NOMO-1 (cell line): Measurements from ENCODE around the gene KDR.

Experiments used
- DNase-seq, 2 experiments: peaks; one replicate each; lab custom pipeline; 2025; ENCODE audit not compliant: unreplicated experiment in 2 of 2; lab: John Stamatoyannopoulos, UW

KDR gene

DNA sequence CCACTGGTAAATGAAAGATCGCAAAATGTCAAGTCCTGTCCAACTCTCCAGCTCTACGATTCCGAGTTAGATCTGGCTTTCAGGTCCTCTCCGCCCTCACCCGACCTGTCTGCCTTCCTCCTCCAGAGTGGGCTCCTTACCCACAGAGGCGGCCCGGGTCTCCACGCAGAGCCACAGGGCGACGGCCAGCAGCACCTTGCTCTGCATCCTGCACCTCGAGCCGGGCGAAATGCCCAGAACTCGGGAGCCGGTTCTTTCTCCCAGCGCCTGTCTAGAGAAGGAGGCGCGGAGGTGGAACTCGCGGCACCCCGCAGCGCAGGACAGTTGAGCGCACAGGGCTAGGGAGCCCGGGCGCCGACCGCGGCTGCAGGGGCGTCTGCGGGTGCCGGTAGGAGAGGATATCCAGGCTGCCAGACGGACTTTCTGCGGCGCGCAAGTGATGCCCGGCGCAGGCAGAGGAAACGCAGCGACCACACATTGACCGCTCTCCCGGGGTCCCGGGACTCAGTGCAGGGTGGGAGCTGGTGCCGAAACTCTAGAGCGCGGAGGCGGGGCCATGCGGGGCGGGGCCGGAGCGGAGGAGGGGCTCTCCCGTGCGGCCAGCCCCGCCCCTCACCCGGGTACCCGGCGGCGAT, at the start of gene KDR:
KDR (minus strand) TSS at position 509 of the 635 bp plus-strand sequence; CDS start at position 207, 302 bp downstream.
- no peak for DNase-seq

DNA sequence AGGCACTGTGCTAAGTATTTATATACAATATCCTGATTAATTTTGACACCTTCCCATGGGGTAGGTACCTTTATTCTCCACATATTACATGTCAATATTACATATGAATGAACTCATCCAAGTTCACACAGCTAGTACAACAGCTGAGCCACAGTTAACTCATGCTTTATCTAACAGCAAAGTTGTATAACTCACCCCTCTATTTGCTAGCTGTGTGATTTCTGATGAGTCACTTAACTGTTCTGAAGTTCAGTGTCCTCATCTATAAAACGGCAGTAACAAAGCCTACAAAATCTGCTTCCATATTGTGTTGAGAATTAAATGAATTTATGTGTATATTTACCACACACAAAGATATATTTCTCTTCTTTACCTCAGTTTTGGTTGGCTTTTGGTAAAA, 48.2 kb upstream of the KDR start:
- no peak for DNase-seq

DNA sequence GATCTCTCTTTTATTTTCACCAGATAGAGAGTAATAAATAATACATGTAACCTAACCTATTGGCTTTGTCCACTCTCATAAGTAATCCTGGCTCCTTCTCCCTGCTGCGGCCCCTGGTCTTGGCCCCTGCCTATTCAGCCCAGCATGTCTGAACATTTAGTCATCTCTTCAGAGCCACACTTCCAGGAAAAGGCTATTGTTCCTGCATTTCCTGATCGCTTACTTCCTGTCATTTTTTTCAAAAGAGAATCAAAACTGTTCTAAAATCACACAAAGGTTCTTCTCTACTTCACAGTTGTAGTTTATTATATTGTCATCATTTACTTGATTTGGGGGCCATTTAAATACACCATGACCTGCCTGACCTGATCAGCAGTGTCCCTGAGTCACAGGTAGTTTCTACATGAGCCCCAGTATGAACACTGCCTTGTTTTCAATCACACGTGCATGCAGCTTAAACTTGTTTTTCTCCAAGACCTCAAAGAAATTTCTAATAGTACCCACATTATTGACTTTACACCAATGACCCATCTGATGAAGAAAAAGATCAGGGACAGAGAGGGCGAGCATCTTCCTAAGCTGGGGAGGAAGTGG, 47.4 kb upstream of the KDR start:
- no peak for DNase-seq

DNA sequence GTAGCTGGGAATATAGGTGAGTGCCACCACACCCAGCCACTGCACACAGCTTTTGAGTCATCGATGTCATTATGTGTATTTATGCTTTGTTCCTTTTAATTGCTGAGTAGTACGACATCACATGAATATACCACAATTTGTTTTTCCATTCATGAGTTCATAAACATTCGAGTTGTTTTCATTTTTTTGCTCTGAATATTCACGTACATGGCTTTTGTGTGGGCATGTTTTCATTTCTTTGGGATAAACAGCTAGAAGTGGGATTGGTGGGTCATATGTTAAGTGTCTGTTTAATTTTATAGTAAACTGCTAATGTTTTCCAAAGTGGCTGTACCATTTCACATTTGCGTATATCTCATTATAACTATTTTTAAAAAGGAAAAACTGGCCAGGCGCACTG, 45.1 kb upstream of the KDR start:
- no peak for DNase-seq

DNA sequence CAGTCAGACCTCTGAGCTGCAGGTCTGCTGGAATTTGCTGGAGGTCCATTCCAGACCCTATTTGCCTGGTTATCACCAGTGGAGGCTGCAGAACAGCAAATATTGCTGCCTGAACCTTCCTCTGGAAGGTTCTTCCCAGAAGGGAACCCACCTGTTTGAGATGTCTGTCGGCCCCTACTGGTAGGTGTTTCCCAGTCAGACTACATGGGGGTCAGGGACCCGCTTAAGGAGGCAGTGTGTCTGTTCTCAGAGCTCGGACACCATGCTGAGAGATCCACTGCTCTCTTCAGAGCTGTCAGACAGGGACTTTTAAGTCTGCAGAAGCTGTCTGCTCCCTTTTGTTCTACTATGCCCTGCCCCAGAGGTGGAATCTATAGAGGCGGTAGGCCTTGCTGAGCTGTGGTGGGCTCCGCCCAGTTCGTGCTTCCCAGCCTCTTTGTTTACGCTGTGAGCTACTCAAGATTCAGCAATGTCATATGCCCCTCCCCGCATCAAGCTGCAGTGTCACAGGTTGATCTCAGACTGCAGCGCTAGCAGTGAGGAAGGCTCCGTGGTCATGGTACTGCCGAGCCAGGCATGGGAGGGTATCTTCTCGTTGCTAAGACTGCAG, 44.1 kb upstream of the KDR start:
- no peak for DNase-seq

DNA sequence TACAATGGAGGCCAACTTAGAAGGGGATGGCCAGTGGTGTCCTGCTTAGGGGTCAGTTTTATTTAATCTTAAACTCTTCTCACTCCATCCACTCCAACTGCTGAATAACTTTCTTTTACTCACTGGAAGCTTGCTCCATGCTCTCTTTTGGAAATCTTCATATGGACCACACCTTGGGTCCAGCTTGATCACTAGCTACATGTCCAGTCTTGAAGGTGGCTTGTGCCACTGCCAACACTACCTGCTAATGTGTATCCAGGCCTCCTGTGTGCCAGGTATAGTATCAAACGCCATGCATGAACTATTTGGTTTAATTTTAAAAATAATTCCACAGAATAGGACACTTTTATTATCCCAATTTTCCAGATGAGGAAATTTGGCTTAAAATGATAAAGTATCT, 37.0 kb upstream of the KDR start:
- no peak for DNase-seq

DNA sequence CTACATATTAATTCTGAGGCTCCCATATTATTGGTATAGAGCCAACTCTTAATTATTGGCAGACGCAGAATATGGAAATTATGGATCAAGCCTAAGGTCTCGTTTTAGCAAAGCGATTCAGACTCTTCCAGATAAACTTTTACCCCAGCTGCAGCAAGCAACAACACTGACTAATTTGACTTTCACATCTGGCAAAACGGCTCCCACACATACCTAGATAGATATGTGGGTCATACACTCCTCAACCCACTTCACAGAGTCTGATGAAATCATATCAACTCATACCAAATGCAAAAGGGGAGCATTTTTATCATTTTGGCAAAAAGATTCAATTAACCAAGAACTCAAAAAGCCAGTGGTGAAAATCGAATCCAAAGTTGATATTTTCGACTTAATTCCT, 36.3 kb upstream of the KDR start:
- no peak for DNase-seq

DNA sequence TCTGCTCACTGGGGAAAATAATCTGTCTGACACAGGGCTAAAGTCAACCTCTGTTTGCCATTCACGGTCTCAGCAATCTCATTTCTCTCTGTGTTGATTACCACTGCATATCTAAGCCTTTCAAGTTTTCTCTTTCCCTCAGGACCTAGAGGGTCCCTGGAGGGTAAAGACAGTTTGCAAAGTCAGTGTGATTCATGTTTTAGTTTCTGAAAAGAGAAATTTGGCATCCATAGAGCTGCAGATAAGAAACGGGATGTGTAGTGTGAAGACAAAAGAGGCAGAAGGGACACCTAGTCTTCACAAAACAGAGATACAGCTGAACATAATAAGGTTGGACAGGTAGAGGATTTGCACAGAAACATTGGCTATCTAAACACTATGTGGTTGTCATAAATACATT, 34.5 kb upstream of the KDR start:
- DNase-seq = no peak

DNA sequence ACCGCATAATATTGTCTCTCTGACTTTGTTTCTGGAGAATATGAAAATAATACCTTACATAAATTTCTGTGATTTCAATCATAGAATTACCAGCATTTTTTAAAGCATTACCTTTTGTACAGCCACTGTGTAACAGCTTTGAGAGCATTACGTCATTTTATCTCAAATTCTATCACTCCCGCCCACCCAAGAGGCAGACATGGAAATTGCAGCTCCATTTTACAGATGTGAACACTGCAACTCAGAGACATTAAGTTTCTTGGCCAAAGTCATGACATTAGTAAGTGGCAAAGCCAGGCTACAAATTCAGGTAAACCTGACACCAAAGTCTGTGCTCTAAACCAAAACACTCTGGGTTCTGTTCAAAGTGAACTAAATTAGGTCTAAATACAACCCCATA, 33.6 kb upstream of the KDR start:
- DNase-seq = no peak

DNA sequence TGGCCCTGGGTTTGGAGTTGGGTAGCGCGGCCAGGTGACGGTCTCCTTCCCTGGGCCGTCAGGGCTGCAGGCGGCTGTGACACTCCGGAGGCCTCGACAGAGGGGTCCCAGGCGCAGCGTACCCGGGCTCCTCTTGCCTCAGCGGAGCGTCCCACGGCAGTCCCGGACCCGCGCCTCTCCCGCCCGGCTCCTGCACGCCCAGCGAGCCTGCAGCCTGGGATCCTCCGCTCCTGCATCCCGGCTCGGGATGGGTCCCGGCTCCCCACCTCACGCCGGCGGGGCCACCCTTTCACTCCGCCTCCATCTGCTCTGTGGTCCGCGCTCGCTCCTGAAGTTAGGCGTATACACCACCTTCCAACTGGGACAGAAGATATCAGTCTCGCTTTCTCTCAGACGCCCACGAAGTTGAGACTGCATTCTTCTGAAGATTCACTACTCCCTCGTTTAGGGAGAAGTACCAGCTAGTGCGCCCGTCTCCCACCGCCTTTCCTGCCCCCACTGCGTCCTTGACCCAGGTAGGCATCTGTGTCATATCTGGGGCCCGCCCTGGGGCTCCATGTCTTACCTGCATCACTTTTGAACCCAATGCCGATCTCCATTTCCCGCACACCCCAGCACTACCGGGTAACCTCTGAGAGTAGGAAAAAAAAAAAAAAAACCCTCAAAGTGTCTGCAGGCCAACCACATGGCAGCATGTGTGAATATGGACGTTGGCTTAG, 32.3 kb upstream of the KDR start:
- DNase-seq = no peak

DNA sequence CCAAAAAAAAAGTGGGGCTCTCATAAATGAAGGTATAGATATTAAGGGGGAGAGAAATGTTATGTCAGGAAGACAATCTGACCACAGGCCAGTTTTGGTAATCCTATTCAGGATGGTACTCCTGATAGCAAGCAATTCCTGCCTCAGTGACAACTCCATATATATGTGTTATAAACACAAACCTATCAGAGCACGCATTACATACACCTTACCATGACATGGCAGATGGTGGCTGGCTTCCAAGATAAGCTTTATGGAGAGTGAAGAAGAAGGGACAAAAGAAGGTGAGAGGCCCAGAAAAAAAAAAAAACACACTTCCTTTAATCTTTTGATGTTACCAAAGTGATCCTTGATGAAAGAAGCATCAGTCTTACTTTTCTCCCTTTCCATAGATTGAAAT, 29.5 kb upstream of the KDR start:
- no peak for DNase-seq

DNA sequence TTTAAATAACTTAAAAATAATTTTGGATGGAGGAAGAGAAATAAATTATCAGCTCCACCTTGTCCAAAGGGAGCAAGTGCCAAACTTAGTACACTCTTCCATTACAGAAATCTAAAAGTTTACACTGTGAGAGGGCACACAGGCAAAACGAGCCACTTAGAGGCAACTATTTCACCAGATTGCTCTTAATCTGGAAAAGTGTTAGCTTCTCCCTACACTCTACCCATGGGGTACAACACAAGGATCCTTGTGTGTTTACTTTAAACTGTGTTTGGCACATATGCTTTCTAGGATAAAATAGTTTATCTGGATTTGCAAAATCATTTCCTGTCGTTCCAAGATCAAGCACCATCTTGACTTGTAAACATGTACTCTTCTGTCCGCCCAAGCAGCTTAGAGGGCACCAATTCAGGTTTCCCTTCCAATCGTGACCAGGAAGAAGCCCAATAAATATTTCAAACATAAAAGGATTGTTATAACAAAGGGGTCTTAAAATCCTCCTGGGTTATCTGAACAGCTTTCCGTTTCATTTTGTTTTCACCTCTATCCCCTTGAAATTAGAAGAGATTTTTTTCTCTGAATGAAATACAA, 29.0 kb upstream of the KDR start:
- DNase-seq = no peak

DNA sequence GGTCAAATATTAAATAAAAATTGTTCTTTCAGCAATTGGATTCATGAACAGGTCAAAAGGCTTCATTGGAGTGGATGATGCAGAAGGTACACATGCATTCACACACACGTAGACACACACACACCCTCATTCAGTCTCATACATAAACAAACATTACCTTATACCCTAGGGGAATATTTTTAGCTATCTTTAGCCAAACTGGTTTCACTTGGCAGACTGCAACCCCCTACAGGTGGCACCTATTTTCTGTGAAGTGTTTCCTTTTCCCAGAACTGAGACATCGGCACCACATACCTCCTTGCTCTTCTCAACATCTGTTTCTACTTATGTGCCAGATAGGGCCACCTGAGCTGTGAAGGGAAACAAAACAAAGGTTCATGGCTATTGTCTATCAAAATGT, 18.5 kb upstream of the KDR start:
- no peak for DNase-seq

DNA sequence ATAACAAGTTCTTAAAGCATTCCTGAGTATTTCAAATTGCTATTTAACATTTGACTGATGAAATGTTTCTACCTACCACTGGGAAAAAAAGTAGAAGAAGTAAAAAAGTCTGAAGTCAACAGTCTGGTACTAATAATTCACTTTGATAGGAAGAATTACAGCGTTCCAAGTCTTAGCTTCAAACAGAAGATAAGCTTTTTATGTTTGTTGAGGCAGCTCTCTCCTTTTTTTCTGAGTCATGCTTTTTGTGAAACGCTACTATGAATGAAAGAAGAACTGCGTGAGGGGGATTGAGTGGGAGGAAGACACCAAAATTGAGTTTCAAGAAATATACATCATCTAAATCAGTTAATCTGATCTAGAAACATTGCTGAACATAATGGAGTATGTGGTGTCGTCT, 13.0 kb upstream of the KDR start:
- no peak for DNase-seq

DNA sequence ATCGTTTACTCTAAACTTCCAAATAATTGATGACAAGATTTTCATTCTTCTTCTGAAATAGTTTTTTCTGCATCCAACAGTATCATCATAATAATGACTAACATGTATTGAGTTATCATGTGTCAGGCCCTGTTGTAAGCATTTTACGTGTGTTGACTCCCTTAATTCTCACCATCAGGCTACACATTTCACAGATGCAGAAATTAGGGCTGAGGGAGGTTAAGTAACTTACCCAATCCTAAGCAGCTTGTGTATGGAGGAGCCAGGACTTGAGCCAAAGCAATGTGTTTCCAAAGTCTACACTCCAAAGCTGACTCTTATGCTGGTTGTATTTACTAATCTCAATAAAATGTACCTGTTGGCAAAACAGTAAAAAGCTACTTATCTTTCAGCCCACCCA, 11.2 kb upstream of the KDR start:
- DNase-seq = no peak

DNA sequence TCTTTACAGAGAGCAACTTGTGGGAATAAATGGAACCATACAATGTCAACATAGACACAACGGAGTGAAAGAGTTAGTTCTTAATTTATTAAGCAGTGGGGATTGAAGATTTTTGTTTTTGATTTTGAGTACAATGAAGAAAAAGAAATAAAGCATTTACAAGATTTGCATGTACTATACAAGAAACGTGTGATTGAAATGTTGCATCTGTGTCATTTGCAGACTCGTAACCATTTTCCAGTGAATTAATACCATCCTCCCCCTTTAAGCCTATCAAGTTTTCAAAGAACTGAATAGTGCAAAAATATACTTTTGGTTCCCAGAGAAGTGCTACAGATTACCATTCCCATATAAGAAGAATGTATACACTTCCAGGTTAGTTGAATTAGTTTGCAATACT, 8.6 kb upstream of the KDR start:
- no peak for DNase-seq

DNA sequence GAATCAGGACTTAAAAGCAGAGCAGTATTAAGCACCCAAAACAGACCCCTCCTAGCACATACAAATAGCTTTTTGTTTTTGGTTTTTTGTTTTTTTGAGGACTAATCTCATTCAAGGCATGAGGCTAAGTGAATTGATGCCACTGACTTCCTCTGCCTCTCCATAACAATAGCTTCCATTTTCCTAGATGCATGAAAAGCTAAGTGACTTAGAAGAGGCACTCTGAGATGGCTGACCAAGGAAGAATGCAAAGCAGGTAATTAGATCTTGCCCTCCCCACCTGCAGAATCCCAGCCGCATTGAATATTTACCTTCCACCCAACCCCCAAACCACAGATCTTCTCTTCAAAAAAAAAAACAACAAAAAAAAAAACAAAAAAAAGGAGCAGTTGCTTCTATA, 7.4 kb upstream of the KDR start:
- no peak for DNase-seq

DNA sequence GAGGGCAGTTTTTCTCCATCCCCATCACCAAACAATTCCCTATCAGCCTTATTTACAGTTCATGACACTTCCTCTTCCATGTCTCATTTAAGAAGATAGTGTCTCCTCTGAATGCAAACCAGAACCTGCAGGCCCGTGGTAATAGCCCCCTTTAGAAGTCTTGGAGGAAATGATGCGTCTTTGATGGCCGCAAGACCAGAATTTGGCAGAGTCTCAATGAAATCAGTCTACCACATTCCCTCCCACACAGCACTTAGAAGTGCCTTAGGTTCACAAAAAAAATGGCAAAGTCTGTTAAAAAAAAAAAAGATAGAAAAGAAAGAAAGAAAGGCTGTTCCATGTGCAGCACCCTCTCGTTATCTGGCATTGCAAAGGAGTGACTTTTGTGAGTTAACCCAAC, 2.1 kb upstream of the KDR start:
- no peak for DNase-seq

DNA sequence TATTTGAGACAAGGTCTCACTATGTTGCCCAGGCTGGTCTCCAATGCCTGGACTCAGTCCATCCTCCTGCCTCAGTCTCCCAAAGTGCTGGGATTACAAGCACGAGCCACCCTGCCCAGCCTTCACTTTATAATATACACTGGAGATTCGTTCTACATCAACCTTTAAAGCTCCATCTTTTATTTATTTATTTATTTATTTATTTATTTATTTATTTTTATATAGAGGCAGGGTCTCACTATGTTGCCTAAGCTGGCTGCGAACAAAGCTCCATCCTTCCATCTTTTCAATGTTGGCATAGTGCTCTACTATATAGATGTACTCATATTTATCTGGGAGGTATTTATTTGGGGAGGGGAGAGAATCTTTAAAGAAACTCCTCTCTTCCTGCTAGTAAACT, 1.7 kb upstream of the KDR start:
- DNase-seq = no peak

DNA sequence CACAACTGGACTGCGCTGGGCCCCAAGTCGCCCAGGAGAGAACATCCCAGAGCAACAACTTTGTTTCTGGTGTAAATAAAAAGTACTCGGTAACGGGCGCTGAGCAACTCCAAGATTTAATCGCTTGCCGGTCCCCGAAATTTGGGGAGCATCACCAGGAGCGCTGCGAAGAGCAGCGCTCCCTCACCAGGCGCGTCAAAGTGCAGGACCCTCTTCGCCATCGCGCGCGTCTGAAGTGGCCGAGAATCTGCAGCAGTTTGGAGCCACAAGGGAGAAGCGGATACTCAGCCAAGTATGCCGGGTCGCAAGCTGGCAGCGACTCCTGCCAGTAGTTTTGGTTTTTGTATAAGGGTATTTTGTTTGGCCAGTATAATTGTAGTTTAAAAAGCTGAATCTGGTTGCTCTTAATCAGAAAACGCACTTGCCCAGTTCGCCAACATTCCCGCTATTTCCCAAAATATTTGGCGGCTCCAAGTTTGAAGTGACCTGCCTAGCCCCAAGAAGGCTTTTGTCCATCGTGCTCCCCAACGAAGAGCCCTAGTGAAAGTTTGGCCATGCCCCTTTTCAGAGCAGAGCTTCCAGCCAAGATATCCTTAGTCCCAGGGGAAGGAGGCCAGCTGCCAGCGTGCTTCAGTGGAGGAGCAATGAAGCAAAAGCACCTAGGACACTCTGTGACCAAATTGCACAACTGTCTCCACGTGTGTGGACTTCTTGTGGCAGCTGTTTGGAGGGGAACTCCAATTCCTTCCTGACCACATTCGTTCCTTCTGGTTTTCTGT, 557 bp upstream of the KDR start:
- DNase-seq = no peak
